AG04450 (cell line): ENCODE measurements around the gene UBR3. TPM values are rescaled to one million over a fixed set of nuclear protein-coding genes. Genes with fewer than 3 reads are reported as not detected.
"Not testable (repeated sequence)": the region's sequence is repeated elsewhere in the genome, so short reads cannot be mapped to it uniquely, and the experiment has no call there.

ENCODE experiments used
- CTCF ChIA-PET: fragments of 300-600, 350-600 bp; formaldehyde crosslinking; extraction: SDS; loops from one replicate; lab custom pipeline; 2022; ENCODE audit warnings: antibody characterized with exemption, inconsistent platforms; lab: Charles Lee
- POLR2A ChIA-PET: fragments of 350-600 bp; formaldehyde crosslinking; extraction: SDS; loops from one replicate; lab custom pipeline; 2021; ENCODE audit warnings: antibody characterized with exemption, inconsistent platforms; lab: Yijun Ruan, JAX
- DNase-seq: peaks from one replicate; pipeline ENCODE4 v3.0.0-alpha.2; 2011; ENCODE audit warnings: low read depth, low spot score
- H3K27ac ChIP-seq: one replicate; pipeline ENCODE4 v1.5.1; 2012; ENCODE audit warnings: low read depth, low read length, control low read depth
- H3K27me3 ChIP-seq: one replicate; pipeline ENCODE4 v1.6.0; 2012; ENCODE audit warnings: low read length; ENCODE audit not compliant: control insufficient read depth, insufficient read depth
- H3K4me3 ChIP-seq: 2 replicates; pipeline ENCODE4 v1.5.1; 2011; ENCODE audit warnings: mild to moderate bottlenecking, low read depth, low read length, control low read depth
- H3K9me3 ChIP-seq: 2 replicates; pipeline ENCODE4 v1.5.1; 2012; ENCODE audit warnings: low read length; ENCODE audit not compliant: control insufficient read depth, insufficient read depth
- polyA plus RNA-seq: library from polyadenylated mRNA; depleted of rRNA; stranded (reverse); fragments of >200 nt; gene quantifications from 2 replicates; pipeline ENCODE4 v1.2.3, GENCODE V29; 2011
- TF ChIP-seq, protein P1 (sequence below): IDR thresholded peaks from 2 replicates; pipeline ENCODE4 v1.5.1; 2011; ENCODE audit warnings: low read depth, low read length, control low read depth, inconsistent platforms

Gene UBR3
- polyA plus RNA-seq, 1 experiment: 20.3 TPM

DNA sequence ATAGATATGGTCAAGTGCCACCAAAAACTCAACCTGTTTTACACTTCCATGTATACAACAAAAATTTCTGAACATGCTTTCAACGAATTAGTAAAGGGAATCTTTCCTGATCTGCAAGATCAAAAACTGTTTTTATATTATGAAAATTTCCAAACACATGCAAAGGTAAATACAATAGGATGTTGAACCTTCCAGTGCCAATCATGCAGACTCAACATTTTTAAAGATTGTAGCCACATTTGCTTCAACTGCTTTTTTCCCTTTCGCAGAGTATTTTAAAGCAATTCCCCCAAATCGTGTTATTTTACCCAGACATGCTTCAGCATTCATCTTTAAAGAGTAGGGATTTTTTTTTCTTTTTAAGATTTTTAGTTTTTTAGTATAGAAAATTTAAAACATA, 40.3 kb downstream of the UBR3 start:
- ChIA-PET POLR2A (no interaction called here), CTCF (interaction anchor here (0.7 kb wide), 1 partner anchor 61 kb away, joined by 3 read pairs; no protein-coding TSS in a partner anchor)
- Histone ChIP-seq H3K9me3 (peaks cover 3% of the 10 kb centered on the region; the same call in 1 of the 2 replicates), H3K27ac (no peak overlapping the region), H3K27me3 (no peaks in the 10 kb centered on the region), H3K4me3 (no peak overlapping the region)
- DNase-seq: no peak
- TF ChIP-seq, protein P1, sequence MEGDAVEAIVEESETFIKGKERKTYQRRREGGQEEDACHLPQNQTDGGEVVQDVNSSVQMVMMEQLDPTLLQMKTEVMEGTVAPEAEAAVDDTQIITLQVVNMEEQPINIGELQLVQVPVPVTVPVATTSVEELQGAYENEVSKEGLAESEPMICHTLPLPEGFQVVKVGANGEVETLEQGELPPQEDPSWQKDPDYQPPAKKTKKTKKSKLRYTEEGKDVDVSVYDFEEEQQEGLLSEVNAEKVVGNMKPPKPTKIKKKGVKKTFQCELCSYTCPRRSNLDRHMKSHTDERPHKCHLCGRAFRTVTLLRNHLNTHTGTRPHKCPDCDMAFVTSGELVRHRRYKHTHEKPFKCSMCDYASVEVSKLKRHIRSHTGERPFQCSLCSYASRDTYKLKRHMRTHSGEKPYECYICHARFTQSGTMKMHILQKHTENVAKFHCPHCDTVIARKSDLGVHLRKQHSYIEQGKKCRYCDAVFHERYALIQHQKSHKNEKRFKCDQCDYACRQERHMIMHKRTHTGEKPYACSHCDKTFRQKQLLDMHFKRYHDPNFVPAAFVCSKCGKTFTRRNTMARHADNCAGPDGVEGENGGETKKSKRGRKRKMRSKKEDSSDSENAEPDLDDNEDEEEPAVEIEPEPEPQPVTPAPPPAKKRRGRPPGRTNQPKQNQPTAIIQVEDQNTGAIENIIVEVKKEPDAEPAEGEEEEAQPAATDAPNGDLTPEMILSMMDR: no peak

GRCh38 chr2:169868951-169869350, 41.7 kb downstream of the UBR3 start:
- Histone ChIP-seq H3K27me3 (no peaks in the 10 kb centered on the region), H3K4me3 (no peak overlapping the region), H3K27ac (no peak overlapping the region), H3K9me3 (peaks cover 3% of the 10 kb centered on the region; the same call in 1 of the 2 replicates)
- ChIA-PET POLR2A (no interaction called here), CTCF (no interaction called here)
- TF ChIP-seq, protein P1: no peak
- DNase-seq: no peak

- not testable (repeated sequence) for DNase-seq, H3K9me3 ChIP-seq, H3K27me3 ChIP-seq, H3K4me3 ChIP-seq, H3K27ac ChIP-seq
- ChIA-PET POLR2A (interaction anchor here (0.6 kb wide), 1 partner anchor 43 kb away, joined by 6 read pairs; no protein-coding TSS in a partner anchor), CTCF (interaction anchor here (0.7 kb wide), 1 partner anchor 351 kb away, joined by 3 read pairs; no protein-coding TSS in a partner anchor)
Measured at GRCh38 chr2:169871369-169871768, 44.1 kb downstream of the UBR3 start.

DNA sequence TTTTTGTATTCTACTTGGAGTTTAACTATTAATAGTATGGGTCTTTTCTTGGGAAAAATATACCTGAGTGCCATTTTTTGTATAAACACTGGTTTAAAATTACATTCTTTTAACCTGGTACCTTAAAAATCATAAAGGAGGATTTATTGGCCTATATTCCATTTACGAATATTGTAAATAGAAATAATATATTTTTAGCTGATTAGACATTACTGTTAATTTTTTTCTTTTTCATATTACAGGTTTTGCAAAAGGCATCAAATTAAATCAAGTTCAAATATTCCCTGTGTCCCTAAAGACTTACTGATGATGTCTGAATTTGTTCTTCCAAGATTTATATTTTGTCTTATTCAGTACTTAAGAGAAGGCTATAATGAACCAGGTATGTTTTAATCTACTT, 44.7 kb downstream of the UBR3 start:
- DNase-seq: no peak
- no peaks in the 10 kb centered on the region for H3K27me3 ChIP-seq
- H3K4me3 ChIP-seq: no peak overlapping the region
- peaks cover 3% of the 10 kb centered on the region; the same call in 1 of the 2 replicates for H3K9me3 ChIP-seq
- ChIA-PET POLR2A (interaction anchor here (0.7 kb wide), 1 partner anchor 70 kb away, joined by 3 read pairs; no protein-coding TSS in a partner anchor), CTCF (interaction anchor here (0.6 kb wide), 1 partner anchor 10 kb away, joined by 3 read pairs; no protein-coding TSS in a partner anchor)
- TF ChIP-seq, protein P1: no peak
- H3K27ac ChIP-seq: no peak overlapping the region

- Histone ChIP-seq H3K27me3 (no peaks in the 10 kb centered on the region), H3K27ac (no peak overlapping the region), H3K9me3 (no peaks in the 10 kb centered on the region), H3K4me3 (no peak overlapping the region)
- no peak for DNase-seq
- POLR2A ChIA-PET: interaction anchor here (1.3 kb wide), 1 partner anchor 50 kb away, joined by 6 read pairs; the partner anchor contains the start of gene UBR3
- CTCF ChIA-PET: interaction anchor here (0.6 to 3.6 kb wide), 10 partner anchors 12 to 996 kb away, joined by 3 to 27 read pairs (median 4); partner anchors contain the start of genes BBS5, METTL5 and UBR3
- TF ChIP-seq, protein P1: peak; percentile 54
Measured at GRCh38 chr2:169877398-169877797, 50.1 kb downstream of the UBR3 start.
